Aortic smooth muscle cell (primary cell): ENCODE data around the gene EFCAB6. TPM values are rescaled to one million over a fixed set of nuclear protein-coding genes. Genes with fewer than 3 reads are reported as not detected.

Experiments
- total RNA-seq: library from RNA; depleted of rRNA; stranded (reverse); fragments of >200 nt; gene quantifications from 2 replicates; pipeline ENCODE4 v1.2.3, GENCODE V29; 2014

EFCAB6 gene
- total RNA-seq, result 2.4 and 2.5 TPM in 2 replicates

GRCh38 chr22:43812149-43812842 lies at the start of gene EFCAB6:
Gene EFCAB6 (minus strand): TSS chr22:43812305. CDS start chr22:43782318, 29,987 bp downstream.

Other genes starting within 250 kb of the EFCAB6 start
- gene SULT4A1, start 50.2 kb upstream of the EFCAB6 start, total RNA-seq, result 0.26 and 0.31 TPM in 2 replicates
- not detected in 2 replicates for gene PNPLA5, start 79.7 kb upstream of the EFCAB6 start, total RNA-seq
- gene PNPLA3, start 111.5 kb upstream of the EFCAB6 start, total RNA-seq, result 1.1 and 2.4 TPM in 2 replicates
- 38.4 and 44.1 TPM in 2 replicates for gene SAMM50, start 143.1 kb upstream of the EFCAB6 start, total RNA-seq
- 22.5 and 29.8 TPM in 2 replicates for gene PARVB, start 212.0 kb upstream of the EFCAB6 start, total RNA-seq